ENCODE results near the gene TULP4.

- TF ChIP-seq L3MBTL2 (conservative IDR thresholded peaks at IDR 0.05) (no peak), ARNT (IDR thresholded peaks at IDR 0.05) (no peak), PKNOX1 (IDR thresholded peaks at IDR 0.05) (no peak), ELF4 (IDR thresholded peaks at IDR 0.05) (no peak), FOXM1 (IDR thresholded peaks at IDR 0.05; ENCODE audit: borderline replicate concordance) (no peak), FOXK2 (IDR thresholded peaks at IDR 0.05) (no peak), BHLHE40 (IDR thresholded peaks at IDR 0.05; ENCODE audit: borderline replicate concordance) (no peak), ZNF384 (IDR thresholded peaks at IDR 0.05) (no peak)
Observed at GRCh38 chr6:158500016-158500735, 187.9 kb downstream of the TULP4 start.
